PC-3 (cell line): Measurements from ENCODE around the gene PIEZO1. TPM values are rescaled to one million over a fixed set of nuclear protein-coding genes. Genes with fewer than 3 reads are reported as not detected.

Source experiments
- ATAC-seq: fragments of 200-7000 bp; cut with Tn5 transposase; 2 replicates; pipeline ENCODE4 v1.9.1; 2020; ENCODE audit warnings: mild to moderate bottlenecking, moderate library complexity
- BruUV-seq: library from RNA; stranded (reverse); fragments of 400-500 nt; replicated peaks from 2 replicates; lab custom pipeline; 2021; lab: Mats Ljungman, UMichigan
- CTCF ChIA-PET: fragments of 300-600 bp; sonication (Branson Sonifier 250); formaldehyde crosslinking; loops from one replicate; lab custom pipeline; 2022; ENCODE audit warnings: antibody characterized with exemption; lab: Charles Lee
- POLR2A ChIA-PET: fragments of 300-600 bp; sonication (Branson Sonifier 250); formaldehyde crosslinking; loops from one replicate; lab custom pipeline; 2022; ENCODE audit warnings: antibody characterized with exemption; ENCODE audit not compliant: unreplicated experiment; lab: Charles Lee
- DNase-seq: peaks from one replicate; pipeline ENCODE4 v3.0.0-alpha.2; 2015
- H2AFZ ChIP-seq: fragments of 300-600 bp; sonication (generic); 2 replicates; pipeline ENCODE4 v1.6.0; 2016; ENCODE audit warnings: antibody characterized with exemption, low read length
- H3F3A ChIP-seq: fragments of 300-600 bp; sonication (generic); one replicate; pipeline ENCODE4 v1.6.0; 2017; ENCODE audit warnings: antibody characterized with exemption, low read length, control low read depth, mild to moderate bottlenecking; ENCODE audit not compliant: unreplicated experiment
- H3K27ac ChIP-seq: fragments of 300-600 bp; sonication (generic); 2 replicates; pipeline ENCODE4 v1.5.1; 2016; ENCODE audit warnings: mild to moderate bottlenecking, low read length
- H3K27me3 ChIP-seq: fragments of 300-600 bp; sonication (generic); 2 replicates; pipeline ENCODE4 v1.6.1; 2016; ENCODE audit warnings: low read length, mixed read lengths
- H3K36me3 ChIP-seq: fragments of 300-600 bp; sonication (generic); 2 replicates; pipeline ENCODE4 v1.6.1; 2016; ENCODE audit warnings: low read depth, mixed run types, low read length, mixed read lengths
- H3K4me1 ChIP-seq: fragments of 300-600 bp; sonication (generic); 2 replicates; pipeline ENCODE4 v1.5.1; 2016; ENCODE audit warnings: low read length; ENCODE audit not compliant: insufficient read depth
- H3K4me2 ChIP-seq: fragments of 300-600 bp; sonication (generic); 2 replicates; pipeline ENCODE4 v1.6.0; 2016; ENCODE audit warnings: low read length
- H3K4me3 ChIP-seq: fragments of 300-600 bp; sonication (generic); 2 replicates; pipeline ENCODE4 v1.5.1; 2016; ENCODE audit warnings: mild to moderate bottlenecking, low read length, mixed read lengths
- H3K79me2 ChIP-seq: fragments of 300-600 bp; sonication (generic); 2 replicates; pipeline ENCODE4 v1.6.1; 2017; ENCODE audit warnings: low read length, mixed read lengths
- H3K9ac ChIP-seq: fragments of 300-600 bp; sonication (generic); 2 replicates; pipeline ENCODE4 v1.6.0; 2016; ENCODE audit warnings: mild to moderate bottlenecking, low read length
- H3K9me2 ChIP-seq: fragments of 300-600 bp; sonication (generic); replicated peaks from 2 replicates; pipeline ENCODE4 v1.6.1; 2016; ENCODE audit warnings: mixed run types, low read length, mixed read lengths
- H3K9me3 ChIP-seq: fragments of 300-600 bp; sonication (generic); 2 replicates; pipeline ENCODE4 v1.6.1; 2016; ENCODE audit warnings: low read length, mixed read lengths
- H4K20me1 ChIP-seq: fragments of 300-600 bp; sonication (generic); 2 replicates; pipeline ENCODE4 v1.6.1; 2016; ENCODE audit warnings: low read length, mixed read lengths
- CTCF ChIP-seq: fragments of 300-600 bp; sonication (generic); conservative IDR thresholded peaks from 2 replicates; pipeline ENCODE4 v1.5.1; 2017; ENCODE audit warnings: antibody characterized with exemption, low read depth, mild to moderate bottlenecking, low read length
- EZH2 ChIP-seq: fragments of 300-600 bp; sonication (generic); IDR thresholded peaks from one replicate; pipeline ENCODE4 v1.6.1; 2017; ENCODE audit warnings: antibody characterized with exemption, mild to moderate bottlenecking, low read length; ENCODE audit not compliant: unreplicated experiment
- EZH2phosphoT487 ChIP-seq: fragments of 300-600 bp; sonication (generic); IDR thresholded peaks from 2 replicates; pipeline ENCODE4 v1.6.1; 2018; ENCODE audit warnings: mild to moderate bottlenecking, antibody characterized with exemption, low read length, borderline replicate concordance
- intact Hi-C: fragments of 100-400 bp; cut with micrococcal nuclease; formaldehyde crosslinking; loops from 2 replicates; pipeline ENCODE4 v1.9.0; 2023
- total RNA-seq: library from RNA; depleted of rRNA; stranded (reverse); fragments of >200 nt; gene quantifications from 2 replicates; pipeline ENCODE4 v1.2.3, GENCODE V29; 2014

PIEZO1 gene
- total RNA-seq, 1 experiment from 2014 or later, result 180 TPM

- ATAC-seq (peak; percentile 57), DNase-seq (peak; percentile 86)
- intact Hi-C loops, result no loop called here
- Histone ChIP-seq H3K79me2 (peaks cover 72% of the 10 kb centered on the region), H4K20me1 (peaks cover 20% of the 10 kb centered on the region; the same call in 1 of the 2 replicates), H3K36me3 (no peaks in the 10 kb centered on the region), H3K4me3 (peak overlapping the region; percentile 76), H3K4me1 (peaks cover 32% of the 10 kb centered on the region), H3K9me2 (no peaks in the 10 kb centered on the region), H3K27me3 (no peaks in the 10 kb centered on the region), H3K9ac (peak overlapping the region; percentile 84), H2AFZ (no peak overlapping the region), H3K4me2 (peak overlapping the region; percentile 88), H3K9me3 (no peaks in the 10 kb centered on the region), H3F3A (no peaks in the 10 kb centered on the region), H3K27ac (peak overlapping the region; percentile 53)
- ChIA-PET CTCF (interaction anchor here (0.9 to 2.7 kb wide), 2 partner anchors 45 to 75 kb away, joined by 4 to 21 read pairs; no protein-coding TSS in a partner anchor), POLR2A (interaction anchor here (0.6 kb wide), 1 partner anchor 9 kb away, joined by 6 read pairs; no protein-coding TSS in a partner anchor)
- no peak for TF ChIP-seq EZH2phosphoT487
- TF ChIP-seq CTCF, result no peak
- no peak for TF ChIP-seq EZH2
- no TSS peak for BruUV-seq
Measured at GRCh38 chr16:88782454-88783390, 2.3 kb downstream of the PIEZO1 start.

GRCh38 chr16:88781140-88782077 is 3.6 kb downstream of the PIEZO1 start:
- Histone ChIP-seq H3K79me2 (peaks cover 85% of the 10 kb centered on the region), H3K4me2 (peak overlapping the region; percentile 88), H3K4me3 (peak overlapping the region; percentile 76; the same call in 1 of the 2 replicates), H3K27ac (peak overlapping the region; percentile 53), H4K20me1 (peaks cover 20% of the 10 kb centered on the region; the same call in 1 of the 2 replicates), H3K4me1 (peaks cover 32% of the 10 kb centered on the region), H3K9ac (peak overlapping the region; percentile 44), H3K9me3 (no peaks in the 10 kb centered on the region), H3K27me3 (no peaks in the 10 kb centered on the region), H3K9me2 (no peaks in the 10 kb centered on the region), H3K36me3 (no peaks in the 10 kb centered on the region), H3F3A (no peaks in the 10 kb centered on the region), H2AFZ (no peak overlapping the region)
- DNase-seq (peak; percentile 30), ATAC-seq (no peak)
- POLR2A ChIA-PET, result interaction anchor here (0.6 to 0.7 kb wide), 2 partner anchors 8 to 109 kb away, joined by 4 to 6 read pairs; no protein-coding TSS in a partner anchor
- TF ChIP-seq EZH2 (no peak), EZH2phosphoT487 (no peak), CTCF (no peak)
- CTCF ChIA-PET, result no interaction called here
- intact Hi-C loops, result no loop called here
- no TSS peak for BruUV-seq
